T-helper 2 cell (primary cell): Measurements from ENCODE around the gene RPL38.

Experiments
- DNase-seq, 5 experiments: peaks; one replicate each; pipeline versions ENCODE4 v3.0.0 to v3.0.0-alpha.2; 2012 to 2022
- total RNA-seq, 2 donors: gene quantifications; one replicate each; lab custom pipeline; 2026; lab: John Stamatoyannopoulos, UW

Gene RPL38
- total RNA-seq: 462 to 572 reads per million in 2 donors

GRCh38 chr17:74203439-74204240, at the start of gene RPL38:
TSS of gene RPL38 (plus strand) at chr17:74203678. CDS start at chr17:74203956, 278 bp downstream.
- peak; percentile 89 to 97 (median 92) for DNase-seq

GRCh38 chr17:74153821-74154430, 49.6 kb upstream of the RPL38 start:
- DNase-seq: no peak

- no peak for DNase-seq
Observed at GRCh38 chr17:74156878-74157277, 46.6 kb upstream of the RPL38 start.

GRCh38 chr17:74157366-74157765, 46.1 kb upstream of the RPL38 start:
- no peak for DNase-seq

- no peak for DNase-seq
Observed at GRCh38 chr17:74158761-74159160, 44.7 kb upstream of the RPL38 start.

GRCh38 chr17:74159226-74159840, 44.1 kb upstream of the RPL38 start:
- no peak for DNase-seq

GRCh38 chr17:74160656-74161502, 42.6 kb upstream of the RPL38 start:
- no peak for DNase-seq

- no peak for DNase-seq
Observed at GRCh38 chr17:74161503-74161875, 42.0 kb upstream of the RPL38 start.

GRCh38 chr17:74163271-74163821, 40.1 kb upstream of the RPL38 start:
- no peak for DNase-seq

GRCh38 chr17:74163836-74164235, 39.6 kb upstream of the RPL38 start:
- no peak for DNase-seq

GRCh38 chr17:74164446-74165045, 38.9 kb upstream of the RPL38 start:
- DNase-seq: no peak

GRCh38 chr17:74165797-74166365, 37.6 kb upstream of the RPL38 start:
- no peak for DNase-seq

- no peak for DNase-seq
Observed at GRCh38 chr17:74170924-74171323, 32.6 kb upstream of the RPL38 start.

GRCh38 chr17:74172700-74173099, 30.8 kb upstream of the RPL38 start:
- DNase-seq: no peak

- DNase-seq: peak in 1 of 5 experiments; percentile 32
Observed at GRCh38 chr17:74176546-74177001, 26.9 kb upstream of the RPL38 start.

- DNase-seq: no peak
Observed at GRCh38 chr17:74177018-74177450, 26.4 kb upstream of the RPL38 start.

- no peak for DNase-seq
Observed at GRCh38 chr17:74179576-74179975, 23.9 kb upstream of the RPL38 start.

- DNase-seq: no peak
Observed at GRCh38 chr17:74180336-74180735, 23.1 kb upstream of the RPL38 start.

- DNase-seq: no peak
Observed at GRCh38 chr17:74181341-74181740, 22.1 kb upstream of the RPL38 start.

GRCh38 chr17:74182041-74182723, 21.3 kb upstream of the RPL38 start:
- DNase-seq: no peak

- DNase-seq: no peak
Observed at GRCh38 chr17:74183411-74183810, 20.1 kb upstream of the RPL38 start.
